ENCODE measurements around the gene JPH2. TPM values are rescaled to one million over a fixed set of nuclear protein-coding genes. Genes with fewer than 3 reads are reported as not detected.

Gene JPH2
- total and polyA plus RNA-seq, 10 of the 15 experiments (the other 5 are each of a cell fraction or from before 2014, with no cell fraction given), result 0.16 TPM; not detected in 9

DNA sequence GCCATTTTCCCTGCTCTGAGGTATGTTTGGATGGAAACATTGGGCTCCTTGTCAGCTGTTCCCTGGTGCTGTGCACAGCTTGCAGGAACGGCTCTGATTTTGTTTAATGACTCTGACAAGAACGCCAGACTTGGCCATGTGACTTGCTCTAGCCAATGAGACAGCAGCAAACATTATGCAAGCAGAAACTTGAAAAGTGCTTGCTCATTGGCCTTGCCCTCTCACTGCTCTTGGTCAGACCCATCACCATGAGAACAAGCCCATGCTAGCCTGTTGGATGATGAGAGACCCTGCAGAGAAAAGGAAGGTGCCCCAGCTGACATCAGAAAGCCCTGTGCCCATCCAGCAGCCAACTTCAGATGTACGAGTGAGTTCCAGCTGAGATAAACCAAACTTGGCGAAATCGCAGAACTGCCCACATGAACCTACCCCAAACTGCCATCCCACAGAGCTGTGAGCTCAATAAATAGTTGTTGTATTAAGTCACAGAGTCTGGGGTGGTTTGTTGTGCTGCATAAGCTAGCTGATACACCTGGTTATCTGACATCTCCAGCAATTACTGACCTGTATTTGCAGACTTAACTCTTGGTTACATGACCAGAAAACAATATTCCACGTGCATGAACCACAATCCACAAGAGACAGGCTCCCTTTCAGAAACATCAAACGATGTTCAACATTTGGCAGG lies 96.9 kb downstream of the JPH2 start (continued):
- TF ChIP-seq RAD51 (IDR thresholded peaks at IDR 0.05) (peak; percentile 83), ETV6 (conservative IDR thresholded peaks at IDR 0.05 in 1 of 2, IDR thresholded peaks at IDR 0.05 in 1 of 2; ENCODE audit: borderline replicate concordance in 1 of 2, low read depth in 1 of 2) (no peak), ZZZ3 (IDR thresholded peaks at IDR 0.05; ENCODE audit: control insufficient read depth, insufficient read length, low read depth) (no peak), ESRRA (IDR thresholded peaks at IDR 0.05; ENCODE audit: low read length) (no peak), FOS (IDR thresholded peaks at IDR 0.05; ENCODE audit: borderline replicate concordance, extremely low read depth, insufficient read length) (peak; percentile 50), MTA3 (IDR thresholded peaks at IDR 0.05; ENCODE audit: borderline replicate concordance, low read length) (no peak), SUZ12 (IDR thresholded peaks at IDR 0.05; ENCODE audit: unreplicated experiment) (no peak), SUPT20H (IDR thresholded peaks at IDR 0.05; ENCODE audit: borderline replicate concordance, control insufficient read depth, low read depth, low read length) (no peak), GABPA (IDR thresholded peaks at IDR 0.05; ENCODE audit: low read depth) (no peak), EZH2 (IDR thresholded peaks at IDR 0.05; ENCODE audit: borderline replicate concordance, control insufficient read depth, low read depth, low read length) (no peak), BACH1 (IDR thresholded peaks at IDR 0.05; ENCODE audit: borderline replicate concordance) (no peak)
- TF ChIP-seq, protein P1, sequence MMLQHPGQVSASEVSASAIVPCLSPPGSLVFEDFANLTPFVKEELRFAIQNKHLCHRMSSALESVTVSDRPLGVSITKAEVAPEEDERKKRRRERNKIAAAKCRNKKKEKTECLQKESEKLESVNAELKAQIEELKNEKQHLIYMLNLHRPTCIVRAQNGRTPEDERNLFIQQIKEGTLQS (IDR thresholded peaks at IDR 0.05; ENCODE audit: borderline replicate concordance, extremely low read depth, low read depth, low read length), result peak; percentile 69; the same call in 1 of the 2 replicates

DNA sequence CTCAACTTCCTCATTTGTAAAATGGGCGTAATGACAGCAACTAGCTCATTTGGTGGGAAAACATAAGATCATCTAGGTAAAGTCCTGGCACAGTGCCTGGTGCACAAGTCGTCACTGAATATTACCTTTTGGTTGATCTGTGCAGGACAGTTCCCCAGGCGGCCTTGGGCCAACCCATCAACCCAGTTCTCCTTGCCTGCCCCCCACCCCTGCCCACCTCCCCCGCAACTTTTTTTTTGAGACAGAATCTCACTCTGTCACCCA lies 99.2 kb downstream of the JPH2 start:
- SMC1A ChIA-PET (ENCODE audit: uncharacterized antibody, unreplicated experiment), result interaction anchor here (6.1 kb wide), 1 partner anchor 337 kb away, joined by 55 read pairs; no protein-coding TSS in a partner anchor
- no TSS peak for BruUV-seq (replicated peaks)
- no peak for FAIRE-seq

More for the DNA sequence above, 99.2 kb downstream of the JPH2 start:
- Histone ChIP-seq H2AFZ (ENCODE audit: control insufficient read depth, low read depth, low read length) (no peak overlapping the region), H3K79me2 (ENCODE audit: control insufficient read depth, insufficient read depth, low read length) (no peaks in the 10 kb centered on the region), H3K9ac (ENCODE audit: control insufficient read depth, insufficient read depth, low read length) (no peak overlapping the region), H3K4me2 (ENCODE audit: control insufficient read depth, insufficient read depth) (no peak overlapping the region), H3K27me3 (replicated peaks in 1 of 2; ENCODE audit: control insufficient read depth in 2 of 2, insufficient read depth in 2 of 2, low read length in 1 of 2) (no peaks in the 10 kb centered on the region), H3K36me3 (ENCODE audit: control insufficient read depth in 2 of 2, insufficient read depth in 2 of 2, low read length in 1 of 2) (no peaks in the 10 kb centered on the region), H3K4me1 (ENCODE audit: control insufficient read depth, insufficient read depth, low read length) (peaks cover 8% of the 10 kb centered on the region), H3K27ac (ENCODE audit: control insufficient read depth, insufficient read depth) (no peak overlapping the region), H4K20me1 (ENCODE audit: control insufficient read depth, insufficient read depth) (no peaks in the 10 kb centered on the region), H3K9me3 (replicated peaks; ENCODE audit: control insufficient read depth, insufficient read depth, low read length) (no peaks in the 10 kb centered on the region), H3K4me3 (no peak overlapping the region)
- 69% methylated on average over 4 of the region's 4 CpGs for WGBS (ENCODE audit: insufficient coverage, insufficient replicate concordance, low lambda C conversion rate, missing lambda C conversion rate)
- DNase-seq (ENCODE audit: low read depth, low spot score) (no peak), ATAC-seq (no peak)
- ChIA-PET CTCF (interaction anchor here (0.8 to 2.2 kb wide), 2 partner anchors 550 to 639 kb away, joined by 3 to 5 read pairs; no protein-coding TSS in a partner anchor), POLR2A (interaction anchor here (0.6 kb wide), 1 partner anchor 265 kb away, joined by 3 read pairs; no protein-coding TSS in a partner anchor), RAD21 (ENCODE audit: unreplicated experiment) (interaction anchor here (0.9 kb wide), 1 partner anchor 339 kb away, joined by 5 read pairs; no protein-coding TSS in a partner anchor)
- in situ Hi-C loops (cut with MboI), result no loop called here
- TF ChIP-seq LARP7 (IDR thresholded peaks at IDR 0.05) (no peak), POU2F2 (IDR thresholded peaks at IDR 0.05; ENCODE audit: borderline replicate concordance, low read depth, low read length) (no peak), MEF2A (IDR thresholded peaks at IDR 0.05; ENCODE audit: insufficient read depth, low read depth, low read length) (no peak)
- TF ChIP-seq, protein P1 (IDR thresholded peaks at IDR 0.05; ENCODE audit: borderline replicate concordance, extremely low read depth, low read depth, low read length), result no peak
- intact Hi-C loops (cut with micrococcal nuclease; ENCODE audit: unreplicated experiment), result no loop called here

All from GM12878 (cell line).